PC-3 (cell line): ENCODE data around the gene SYNJ2. TPM values are rescaled to one million over a fixed set of nuclear protein-coding genes. Genes with fewer than 3 reads are reported as not detected.

Experiments used
- ATAC-seq: fragments of 200-7000 bp; cut with Tn5 transposase; 2 replicates; pipeline ENCODE4 v1.9.1; 2020; ENCODE audit warnings: mild to moderate bottlenecking, moderate library complexity
- BruUV-seq: library from RNA; stranded (reverse); fragments of 400-500 nt; replicated peaks from 2 replicates; lab custom pipeline; 2021; lab: Mats Ljungman, UMichigan
- CTCF ChIA-PET: fragments of 300-600 bp; sonication (Branson Sonifier 250); formaldehyde crosslinking; loops from one replicate; lab custom pipeline; 2022; ENCODE audit warnings: antibody characterized with exemption; lab: Charles Lee
- POLR2A ChIA-PET: fragments of 300-600 bp; sonication (Branson Sonifier 250); formaldehyde crosslinking; loops from one replicate; lab custom pipeline; 2022; ENCODE audit warnings: antibody characterized with exemption; ENCODE audit not compliant: unreplicated experiment; lab: Charles Lee
- DNase-seq: peaks from one replicate; pipeline ENCODE4 v3.0.0-alpha.2; 2015
- H2AFZ ChIP-seq: fragments of 300-600 bp; sonication (generic); 2 replicates; pipeline ENCODE4 v1.6.0; 2016; ENCODE audit warnings: antibody characterized with exemption, low read length
- H3F3A ChIP-seq: fragments of 300-600 bp; sonication (generic); one replicate; pipeline ENCODE4 v1.6.0; 2017; ENCODE audit warnings: antibody characterized with exemption, low read length, control low read depth, mild to moderate bottlenecking; ENCODE audit not compliant: unreplicated experiment
- H3K27ac ChIP-seq: fragments of 300-600 bp; sonication (generic); 2 replicates; pipeline ENCODE4 v1.5.1; 2016; ENCODE audit warnings: mild to moderate bottlenecking, low read length
- H3K27me3 ChIP-seq: fragments of 300-600 bp; sonication (generic); 2 replicates; pipeline ENCODE4 v1.6.1; 2016; ENCODE audit warnings: low read length, mixed read lengths
- H3K36me3 ChIP-seq: fragments of 300-600 bp; sonication (generic); 2 replicates; pipeline ENCODE4 v1.6.1; 2016; ENCODE audit warnings: low read depth, mixed run types, low read length, mixed read lengths
- H3K4me1 ChIP-seq: fragments of 300-600 bp; sonication (generic); 2 replicates; pipeline ENCODE4 v1.5.1; 2016; ENCODE audit warnings: low read length; ENCODE audit not compliant: insufficient read depth
- H3K4me2 ChIP-seq: fragments of 300-600 bp; sonication (generic); 2 replicates; pipeline ENCODE4 v1.6.0; 2016; ENCODE audit warnings: low read length
- H3K4me3 ChIP-seq: fragments of 300-600 bp; sonication (generic); 2 replicates; pipeline ENCODE4 v1.5.1; 2016; ENCODE audit warnings: mild to moderate bottlenecking, low read length, mixed read lengths
- H3K79me2 ChIP-seq: fragments of 300-600 bp; sonication (generic); 2 replicates; pipeline ENCODE4 v1.6.1; 2017; ENCODE audit warnings: low read length, mixed read lengths
- H3K9ac ChIP-seq: fragments of 300-600 bp; sonication (generic); 2 replicates; pipeline ENCODE4 v1.6.0; 2016; ENCODE audit warnings: mild to moderate bottlenecking, low read length
- H3K9me2 ChIP-seq: fragments of 300-600 bp; sonication (generic); replicated peaks from 2 replicates; pipeline ENCODE4 v1.6.1; 2016; ENCODE audit warnings: mixed run types, low read length, mixed read lengths
- H3K9me3 ChIP-seq: fragments of 300-600 bp; sonication (generic); 2 replicates; pipeline ENCODE4 v1.6.1; 2016; ENCODE audit warnings: low read length, mixed read lengths
- H4K20me1 ChIP-seq: fragments of 300-600 bp; sonication (generic); 2 replicates; pipeline ENCODE4 v1.6.1; 2016; ENCODE audit warnings: low read length, mixed read lengths
- CTCF ChIP-seq: fragments of 300-600 bp; sonication (generic); conservative IDR thresholded peaks from 2 replicates; pipeline ENCODE4 v1.5.1; 2017; ENCODE audit warnings: antibody characterized with exemption, low read depth, mild to moderate bottlenecking, low read length
- EZH2 ChIP-seq: fragments of 300-600 bp; sonication (generic); IDR thresholded peaks from one replicate; pipeline ENCODE4 v1.6.1; 2017; ENCODE audit warnings: antibody characterized with exemption, mild to moderate bottlenecking, low read length; ENCODE audit not compliant: unreplicated experiment
- EZH2phosphoT487 ChIP-seq: fragments of 300-600 bp; sonication (generic); IDR thresholded peaks from 2 replicates; pipeline ENCODE4 v1.6.1; 2018; ENCODE audit warnings: mild to moderate bottlenecking, antibody characterized with exemption, low read length, borderline replicate concordance
- intact Hi-C: fragments of 100-400 bp; cut with micrococcal nuclease; formaldehyde crosslinking; loops from 2 replicates; pipeline ENCODE4 v1.9.0; 2023
- total RNA-seq: library from RNA; depleted of rRNA; stranded (reverse); fragments of >200 nt; gene quantifications from 2 replicates; pipeline ENCODE4 v1.2.3, GENCODE V29; 2014

Gene SYNJ2
- total RNA-seq, 1 experiment from 2014 or later: 21.5 TPM

GRCh38 chr6:157996201-157996712 is 14.6 kb downstream of the SYNJ2 start:
- Histone ChIP-seq H3K9me3 (no peaks in the 10 kb centered on the region), H3K4me2 (no peak overlapping the region), H3K9ac (no peak overlapping the region), H3K4me3 (no peak overlapping the region), H3K9me2 (no peaks in the 10 kb centered on the region), H3K27ac (no peak overlapping the region), H3K4me1 (no peaks in the 10 kb centered on the region; the same call in 1 of the 2 replicates), H3K27me3 (no peaks in the 10 kb centered on the region), H3K36me3 (no peaks in the 10 kb centered on the region; the same call in 1 of the 2 replicates), H3F3A (no peaks in the 10 kb centered on the region), H4K20me1 (peaks cover 9% of the 10 kb centered on the region; the same call in 1 of the 2 replicates), H3K79me2 (peaks cover 83% of the 10 kb centered on the region), H2AFZ (no peak overlapping the region)
- DNase-seq (no peak), ATAC-seq (no peak)
- TF ChIP-seq EZH2phosphoT487 (no peak), EZH2 (no peak), CTCF (no peak)
- intact Hi-C loops: no loop called here
- no TSS peak for BruUV-seq
- ChIA-PET POLR2A (no interaction called here), CTCF (no interaction called here)

GRCh38 chr6:157996918-157997702 is 15.4 kb downstream of the SYNJ2 start:
- no peak overlapping the region for H3K4me3 ChIP-seq
- ChIA-PET CTCF (no interaction called here), POLR2A (no interaction called here)
- TF ChIP-seq CTCF (no peak), EZH2 (no peak), EZH2phosphoT487 (no peak)
- peaks cover 9% of the 10 kb centered on the region; the same call in 1 of the 2 replicates for H4K20me1 ChIP-seq
- intact Hi-C loops: no loop called here
- no peak overlapping the region for H2AFZ ChIP-seq
- peaks cover 5% of the 10 kb centered on the region for H3K4me1 ChIP-seq
- no peaks in the 10 kb centered on the region for H3K27me3 ChIP-seq
- H3K4me2 ChIP-seq: no peak overlapping the region
- H3F3A ChIP-seq: no peaks in the 10 kb centered on the region
- no peaks in the 10 kb centered on the region for H3K9me2 ChIP-seq
- DNase-seq (no peak), ATAC-seq (no peak)
- BruUV-seq: no TSS peak
- H3K9ac ChIP-seq: no peak overlapping the region
- no peaks in the 10 kb centered on the region for H3K9me3 ChIP-seq
- no peaks in the 10 kb centered on the region for H3K36me3 ChIP-seq
- H3K79me2 ChIP-seq: peaks cover 80% of the 10 kb centered on the region
- H3K27ac ChIP-seq: no peak overlapping the region
